Measurements from ENCODE around the gene ISCU. TPM values are rescaled to one million over a fixed set of nuclear protein-coding genes. Genes with fewer than 3 reads are reported as not detected.

The ISCU gene
- total RNA-seq, 1 donor from 2014 or later = 78.9 TPM

DNA sequence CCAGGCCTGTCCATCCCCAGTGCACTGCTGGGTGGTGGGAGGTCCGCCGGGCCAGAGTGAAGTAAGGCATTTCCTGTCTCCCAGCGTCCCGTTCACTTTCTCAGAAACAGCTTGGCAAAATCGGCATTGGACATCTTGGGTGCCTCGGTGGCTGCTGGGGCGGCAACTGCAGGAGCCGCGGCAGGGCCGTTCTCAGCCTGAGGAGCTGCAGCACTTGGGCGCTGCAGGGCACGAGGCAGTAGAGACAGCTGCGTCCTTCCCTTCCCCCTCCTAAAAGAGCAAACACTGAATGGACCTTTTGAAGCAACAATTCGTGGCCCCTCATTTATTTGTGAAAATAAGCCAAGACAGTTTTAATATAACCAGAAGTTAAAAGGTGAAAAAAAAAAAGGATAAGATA lies 39.0 kb upstream of the ISCU start:
- no peak for DNase-seq (ENCODE audit: low spot score)
- peaks cover 33% of the 10 kb centered on the region for H3K4me1 Mint-ChIP-seq
- peaks cover 56% of the 10 kb centered on the region for H3K36me3 Mint-ChIP-seq
- H3K79me2 ChIP-seq (ENCODE audit: low read depth) = peaks cover 18% of the 10 kb centered on the region
- H3F3A ChIP-seq (ENCODE audit: low read depth) = peaks cover 66% of the 10 kb centered on the region
- H3K27ac Mint-ChIP-seq = no peak overlapping the region
- H3K9ac ChIP-seq = no peak overlapping the region
- no peak overlapping the region for H3K27ac ChIP-seq
- no peaks in the 10 kb centered on the region for H3K9me3 Mint-ChIP-seq
- no peak overlapping the region for H3K4me3 ChIP-seq
- H2AFZ ChIP-seq (replicated peaks) = no peak overlapping the region
- H3K9me3 ChIP-seq (ENCODE audit: low read depth) = no peaks in the 10 kb centered on the region
- H3K4me1 ChIP-seq = peaks cover 35% of the 10 kb centered on the region
- no peaks in the 10 kb centered on the region for H3K27me3 ChIP-seq
- no peak for TF ChIP-seq EZH2phosphoT487 (IDR thresholded peaks at IDR 0.05)
- TF ChIP-seq, protein P1, sequence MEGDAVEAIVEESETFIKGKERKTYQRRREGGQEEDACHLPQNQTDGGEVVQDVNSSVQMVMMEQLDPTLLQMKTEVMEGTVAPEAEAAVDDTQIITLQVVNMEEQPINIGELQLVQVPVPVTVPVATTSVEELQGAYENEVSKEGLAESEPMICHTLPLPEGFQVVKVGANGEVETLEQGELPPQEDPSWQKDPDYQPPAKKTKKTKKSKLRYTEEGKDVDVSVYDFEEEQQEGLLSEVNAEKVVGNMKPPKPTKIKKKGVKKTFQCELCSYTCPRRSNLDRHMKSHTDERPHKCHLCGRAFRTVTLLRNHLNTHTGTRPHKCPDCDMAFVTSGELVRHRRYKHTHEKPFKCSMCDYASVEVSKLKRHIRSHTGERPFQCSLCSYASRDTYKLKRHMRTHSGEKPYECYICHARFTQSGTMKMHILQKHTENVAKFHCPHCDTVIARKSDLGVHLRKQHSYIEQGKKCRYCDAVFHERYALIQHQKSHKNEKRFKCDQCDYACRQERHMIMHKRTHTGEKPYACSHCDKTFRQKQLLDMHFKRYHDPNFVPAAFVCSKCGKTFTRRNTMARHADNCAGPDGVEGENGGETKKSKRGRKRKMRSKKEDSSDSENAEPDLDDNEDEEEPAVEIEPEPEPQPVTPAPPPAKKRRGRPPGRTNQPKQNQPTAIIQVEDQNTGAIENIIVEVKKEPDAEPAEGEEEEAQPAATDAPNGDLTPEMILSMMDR (IDR thresholded peaks at IDR 0.05) = no peak
- no peak for TF ChIP-seq EZH2 (IDR thresholded peaks at IDR 0.05)
- peaks cover 46% of the 10 kb centered on the region for H4K20me1 ChIP-seq (ENCODE audit: low read depth)
- no peak overlapping the region for H3K4me2 ChIP-seq
- no peak overlapping the region for H3K4me3 Mint-ChIP-seq
- H3K36me3 ChIP-seq = peaks cover 16% of the 10 kb centered on the region
- H3K27me3 Mint-ChIP-seq (ENCODE audit: insufficient read depth, low read depth) = peaks cover 10% of the 10 kb centered on the region

GRCh38 chr12:108525681-108526080 lies 36.7 kb upstream of the ISCU start:
- Mint-ChIP-seq H3K36me3 (peaks cover 59% of the 10 kb centered on the region), H3K4me1 (peaks cover 36% of the 10 kb centered on the region), H3K27ac (peak overlapping the region; percentile 85), H3K27me3 (ENCODE audit: insufficient read depth, low read depth) (peaks cover 7% of the 10 kb centered on the region), H3K9me3 (no peaks in the 10 kb centered on the region), H3K4me3 (no peak overlapping the region)
- TF ChIP-seq, protein P1 (IDR thresholded peaks at IDR 0.05) = no peak
- no peak for TF ChIP-seq EZH2phosphoT487 (IDR thresholded peaks at IDR 0.05)
- TF ChIP-seq EZH2 (IDR thresholded peaks at IDR 0.05) = no peak
- peaks cover 59% of the 10 kb centered on the region for H3F3A ChIP-seq (ENCODE audit: low read depth)
- peaks cover 47% of the 10 kb centered on the region for H4K20me1 ChIP-seq (ENCODE audit: low read depth)
- no peak overlapping the region for H3K9ac ChIP-seq
- H2AFZ ChIP-seq (replicated peaks) = no peak overlapping the region
- no peak for DNase-seq (ENCODE audit: low spot score)
- H3K27me3 ChIP-seq = no peaks in the 10 kb centered on the region
- H3K4me1 ChIP-seq = peaks cover 38% of the 10 kb centered on the region
- no peaks in the 10 kb centered on the region for H3K9me3 ChIP-seq (ENCODE audit: low read depth)
- H3K79me2 ChIP-seq (ENCODE audit: low read depth) = peaks cover 34% of the 10 kb centered on the region
- H3K4me2 ChIP-seq = peak overlapping the region; percentile 29
- H3K27ac ChIP-seq = peak overlapping the region; percentile 95
- peak overlapping the region; percentile 1 for H3K4me3 ChIP-seq
- peaks cover 16% of the 10 kb centered on the region for H3K36me3 ChIP-seq

- Histone ChIP-seq H3K27ac (peak overlapping the region; percentile 95), H3K27me3 (no peaks in the 10 kb centered on the region), H3K4me2 (peak overlapping the region; percentile 62), H3K4me1 (peaks cover 38% of the 10 kb centered on the region), H3K36me3 (peaks cover 9% of the 10 kb centered on the region), H3K4me3 (peak overlapping the region; percentile 3), H3K9ac (no peak overlapping the region), H3K79me2 (ENCODE audit: low read depth) (peaks cover 34% of the 10 kb centered on the region), H4K20me1 (ENCODE audit: low read depth) (peaks cover 47% of the 10 kb centered on the region), H3K9me3 (ENCODE audit: low read depth) (no peaks in the 10 kb centered on the region), H3F3A (ENCODE audit: low read depth) (peaks cover 50% of the 10 kb centered on the region), H2AFZ (replicated peaks) (no peak overlapping the region)
- peak; percentile 91 for DNase-seq (ENCODE audit: low spot score)
- Mint-ChIP-seq H3K27ac (peak overlapping the region; percentile 85), H3K9me3 (no peaks in the 10 kb centered on the region), H3K4me3 (peak overlapping the region; percentile 56), H3K36me3 (peaks cover 57% of the 10 kb centered on the region), H3K4me1 (peaks cover 36% of the 10 kb centered on the region), H3K27me3 (ENCODE audit: insufficient read depth, low read depth) (peaks cover 7% of the 10 kb centered on the region)
- TF ChIP-seq, protein P1 (IDR thresholded peaks at IDR 0.05) = peak; percentile 46
- TF ChIP-seq EZH2phosphoT487 (IDR thresholded peaks at IDR 0.05) (peak; percentile 85), EZH2 (IDR thresholded peaks at IDR 0.05) (no peak)
Observed at GRCh38 chr12:108526482-108527165, 35.8 kb upstream of the ISCU start.

All from neural progenitor cell (in vitro differentiated cells).